A549 (cell line): ENCODE measurements around the gene POLH. TPM values are rescaled to one million over a fixed set of nuclear protein-coding genes. Genes with fewer than 3 reads are reported as not detected.

ENCODE experiments used
- ATAC-seq, 2 experiments: fragments of 200-7000 bp in 1 of 2; fragments of >200 bp in 1 of 2; cut with Nextera tagmentation in 1 of 2; cut with Tn5 transposase in 1 of 2; 3 replicates each; pipeline versions ENCODE4 v1.8.0 to v1.9.1; 2018 to 2020; ENCODE audit warnings: mild to moderate bottlenecking in 1 of 2, moderate library complexity in 1 of 2
- CTCF ChIA-PET: fragments of 300-600 bp; sonication (Branson Sonifier 250); formaldehyde crosslinking; extraction: SDS; loops from one replicate; lab custom pipeline; 2021; ENCODE audit warnings: antibody characterized with exemption, inconsistent platforms; lab: Yijun Ruan, JAX
- POLR2A ChIA-PET: fragments of 350-600 bp; formaldehyde crosslinking; extraction: SDS; loops from one replicate; lab custom pipeline; 2021; ENCODE audit warnings: antibody characterized with exemption, inconsistent platforms; lab: Yijun Ruan, JAX
- DNase-seq, 2 experiments: peaks; one replicate each; pipeline versions ENCODE4 v3.0.0 to v3.0.0-alpha.2; 2011 to 2016; ENCODE audit warnings: low read depth in 1 of 2, low spot score in 1 of 2
- FAIRE-seq: peaks from 2 replicates; lab custom pipeline; 2011; peaks lifted over from hg19 to GRCh38; lab: Jason Lieb, UNC
- H3K27ac ChIP-seq, 2 experiments: fragments of >200 bp; sonication (Bioruptor Twin); formaldehyde crosslinking; 3 replicates each; pipeline ENCODE4 v1.5.1; 2016 to 2017
- H3K4me1 ChIP-seq: fragments of >200 bp; sonication (Bioruptor Twin); formaldehyde crosslinking; 3 replicates; pipeline ENCODE4 v1.6.1; 2016
- H3K4me2 ChIP-seq: fragments of >200 bp; sonication (Bioruptor Twin); formaldehyde crosslinking; 3 replicates; pipeline ENCODE4 v1.6.1; 2016
- H3K4me3 ChIP-seq: fragments of >200 bp; sonication (Bioruptor Twin); formaldehyde crosslinking; 3 replicates; pipeline ENCODE4 v1.5.1; 2016
- H3K9me3 ChIP-seq: fragments of >200 bp; sonication (Bioruptor Twin); formaldehyde crosslinking; 3 replicates; pipeline ENCODE4 v1.6.1; 2016
- ATOH8 ChIP-seq: fragments of 250-450 bp; sonication (Bioruptor Pico); IDR thresholded peaks from 2 replicates; pipeline ENCODE4 v1.5.0; 2020; ENCODE audit warnings: low read depth, mild to moderate bottlenecking, moderate library complexity
- BHLHE40 ChIP-seq: IDR thresholded peaks from 2 replicates; pipeline ENCODE4 v1.6.1; 2012; ENCODE audit warnings: low read depth, low read length, inconsistent platforms
- CBX2 ChIP-seq: fragments of 200-600 bp; sonication (generic); IDR thresholded peaks from 2 replicates; pipeline ENCODE4 v1.6.1; 2016; ENCODE audit warnings: low read depth, mild to moderate bottlenecking, borderline replicate concordance
- CHD2 ChIP-seq: fragments of 150-350 bp; IDR thresholded peaks from 2 replicates; pipeline ENCODE4 v1.6.1; 2014; ENCODE audit warnings: low read length; ENCODE audit not compliant: partially characterized antibody
- E2F6 ChIP-seq: IDR thresholded peaks from 2 replicates; pipeline ENCODE4 v1.6.1; 2012; ENCODE audit warnings: low read depth, borderline replicate concordance
- EP300 ChIP-seq, 2 experiments: fragments of >200 bp; sonication (Bioruptor Twin); formaldehyde crosslinking; IDR thresholded peaks; 2 replicates in 1 of 2; 3 replicates in 1 of 2; pipeline ENCODE4 v1.6.1; 2016 to 2017
- FOSL2 ChIP-seq, 2 experiments: fragments of 450-650 bp in 1 of 2; fragments of >200 bp in 1 of 2; sonication (Bioruptor Twin) in 1 of 2; formaldehyde crosslinking; IDR thresholded peaks; 2 replicates each; pipeline versions ENCODE4 v1.5.0 to v1.6.1; 2016 to 2020; ENCODE audit warnings: mild to moderate bottlenecking in 1 of 2, moderate library complexity in 1 of 2
- HDAC2 ChIP-seq: fragments of 200-600 bp; sonication (generic); IDR thresholded peaks from 2 replicates; pipeline ENCODE4 v1.6.1; 2016
- HOXA7 ChIP-seq: fragments of 250-450 bp; sonication (Bioruptor Pico); IDR thresholded peaks from 2 replicates; pipeline ENCODE4 v1.5.0; 2020; ENCODE audit warnings: mild to moderate bottlenecking, moderate library complexity
- KDM1A ChIP-seq: fragments of 200-600 bp; sonication (generic); IDR thresholded peaks from 2 replicates; pipeline ENCODE4 v1.6.1; 2016; ENCODE audit warnings: low read depth, mild to moderate bottlenecking
- MAFK ChIP-seq: fragments of 450-650 bp; IDR thresholded peaks from 2 replicates; pipeline ENCODE4 v1.6.1; 2014; ENCODE audit not compliant: partially characterized antibody
- MYC ChIP-seq: IDR thresholded peaks from 2 replicates; pipeline ENCODE4 v1.6.1; 2012; ENCODE audit warnings: mild to moderate bottlenecking, inconsistent platforms, low read length, improper control_type of control experiment, borderline replicate concordance
- NFE2L2 ChIP-seq: fragments of 150-350 bp; conservative IDR thresholded peaks from 2 replicates; pipeline ENCODE4 v1.6.1; 2014; ENCODE audit warnings: low read length
- PBX3 ChIP-seq: IDR thresholded peaks from 2 replicates; pipeline ENCODE4 v1.6.1; 2012
- POLR2A ChIP-seq: IDR thresholded peaks from 2 replicates; pipeline ENCODE4 v1.6.1; 2012; ENCODE audit warnings: mild to moderate bottlenecking, low read length
- RAD21 ChIP-seq, 2 experiments: fragments of >200 bp in 1 of 2; sonication (Bioruptor Twin) in 1 of 2; formaldehyde crosslinking in 1 of 2; IDR thresholded peaks in 1 of 2; conservative IDR thresholded peaks in 1 of 2; 2 replicates in 1 of 2; 3 replicates in 1 of 2; pipeline ENCODE4 v1.6.1; 2012 to 2018; ENCODE audit warnings: inconsistent platforms in 1 of 2
- RARB ChIP-seq: fragments of 250-450 bp; sonication (Bioruptor Pico); IDR thresholded peaks from 2 replicates; pipeline ENCODE4 v1.8.0; 2021; ENCODE audit warnings: mild to moderate bottlenecking, moderate library complexity
- RCOR1 ChIP-seq: fragments of 150-350 bp; IDR thresholded peaks from 2 replicates; pipeline ENCODE4 v1.6.1; 2014; ENCODE audit warnings: antibody characterized with exemption, low read length, low read depth
- RFX5 ChIP-seq: fragments of 450-650 bp; IDR thresholded peaks from 2 replicates; pipeline ENCODE4 v1.7.1; 2014; ENCODE audit warnings: antibody characterized with exemption, mild to moderate bottlenecking, moderate library complexity
- SMC3 ChIP-seq: fragments of >200 bp; sonication (Bioruptor Twin); formaldehyde crosslinking; IDR thresholded peaks from 3 replicates; pipeline ENCODE4 v1.6.1; 2018; ENCODE audit warnings: inconsistent platforms
- SREBF2 ChIP-seq: fragments of 450-650 bp; IDR thresholded peaks from 2 replicates; pipeline ENCODE4 v1.6.1; 2014; ENCODE audit warnings: mild to moderate bottlenecking, moderate library complexity
- TP53 ChIP-seq: fragments of 250-450 bp; sonication (Bioruptor Pico); IDR thresholded peaks from 2 replicates; pipeline ENCODE4 v1.5.0; 2021; ENCODE audit warnings: mild to moderate bottlenecking, moderate library complexity
- ZFP36 ChIP-seq: fragments of 450-650 bp; IDR thresholded peaks from 2 replicates; pipeline ENCODE4 v1.6.1; 2014; ENCODE audit warnings: borderline replicate concordance; ENCODE audit not compliant: partially characterized antibody
- ZNF302 ChIP-seq: fragments of 250-450 bp; sonication (Bioruptor Pico); IDR thresholded peaks from 2 replicates; pipeline ENCODE4 v1.9.0; 2021; ENCODE audit warnings: inconsistent platforms, mild to moderate bottlenecking, moderate library complexity
- WGBS: methylation state at CpG from one replicate; pipeline ENCODE4 v1.1.6; 2017; ENCODE audit errors: missing lambda C conversion rate; 5-methylcytosine and 5-hydroxymethylcytosine counted together
- polyA plus RNA-seq, 4 experiments: library from polyadenylated mRNA; depleted of rRNA in 3 of 4; stranded (reverse); fragments of >200 nt; fragmentation: RNase III in 1 of 4; extraction: RNeasy Plus Mini Kit Qiagen cat#74134 plus additional on column Dnase treatment in 1 of 4; gene quantifications; 2 replicates in 3 of 4; 3 replicates in 1 of 4; pipeline ENCODE4 v1.2.3, GENCODE V29; 2011 to 2017

Gene POLH
- polyA plus RNA-seq, 2 of the 4 experiments (the other 2 are of a cell fraction), result 7.0 to 14.4 TPM

- POLR2A ChIA-PET, result no interaction called here
- ATAC-seq (no peak), FAIRE-seq (no peak), DNase-seq (no peak)
- H3K4me1 ChIP-seq, result peaks cover 11% of the 10 kb centered on the region
- no peaks in the 10 kb centered on the region for H3K9me3 ChIP-seq
- H3K4me2 ChIP-seq, result no peak overlapping the region
- CTCF ChIA-PET, result interaction anchor here (1.3 to 1.9 kb wide), 4 partner anchors 10 to 439 kb away, joined by 3 to 7 read pairs (median 4); partner anchors contain the start of gene VEGFA
- 96% methylated on average over 18 of the region's 21 CpGs for WGBS
- H3K4me3 ChIP-seq, result no peak overlapping the region
- no peak for TF ChIP-seq SREBF2
- TF ChIP-seq HDAC2, result no peak
- TF ChIP-seq POLR2A, result no peak
- TF ChIP-seq RAD21 (conservative IDR thresholded peaks at IDR 0.05 in 1 of 2, IDR thresholded peaks at IDR 0.05 in 1 of 2), result no peak
- no peak for TF ChIP-seq RFX5
- TF ChIP-seq MYC, result no peak
- TF ChIP-seq NFE2L2, result no peak
- no peak for TF ChIP-seq RCOR1
- no peak for TF ChIP-seq ZNF302
- no peak for TF ChIP-seq CBX2
- no peak for TF ChIP-seq MAFK
- no peak for TF ChIP-seq SMC3
- no peak for TF ChIP-seq KDM1A
- no peak for TF ChIP-seq TP53 (CRISPR knock-in tag)
- no peak for TF ChIP-seq E2F6
- TF ChIP-seq FOSL2 (IDR thresholded peaks at IDR 0.05), result no peak
- no peak for TF ChIP-seq FOSL2 (CRISPR knock-in tag; IDR thresholded peaks at IDR 0.05)
- H3K27ac ChIP-seq, result no peak overlapping the region
These were observed 64.2 kb downstream of the POLH start for GRCh38 chr6:43639984-43640800.

GRCh38 chr6:43644940-43645612 lies 69.1 kb downstream of the POLH start, which contains the start of gene RSPH9:
TSS of gene RSPH9 (plus strand) at chr6:43645036. CDS start at chr6:43645099, 63 bp downstream.
- peak in 1 of 2 experiments; percentile 66 for DNase-seq
- Histone ChIP-seq H3K9me3 (no peaks in the 10 kb centered on the region), H3K4me2 (peak within 1 kb of the TSS; percentile 65), H3K27ac (peak within 1 kb of the TSS; percentile 11 to 78; a peak in 4 of 6 replicates), H3K4me1 (no peaks in the 10 kb centered on the region)
- POLR2A ChIA-PET, result interaction anchor here (1.9 to 2.6 kb wide), 2 partner anchors 9 to 15 kb away, joined by 10 to 13 read pairs; partner anchors contain the start of genes GTPBP2 and MAD2L1BP
- peak; percentile 89 to 91 for ATAC-seq
- FAIRE-seq, result no peak
- TF ChIP-seq ZFP36, result no peak
- TF ChIP-seq PBX3, result no peak
- no peak for TF ChIP-seq CHD2
- no peak for TF ChIP-seq CBX2
- TF ChIP-seq POLR2A, result no peak
- no peak for TF ChIP-seq BHLHE40
- TF ChIP-seq RARB (CRISPR knock-in tag), result no peak
- no peak for TF ChIP-seq HOXA7 (CRISPR knock-in tag)
- no peak for TF ChIP-seq EP300 (IDR thresholded peaks at IDR 0.05)
- no peak for TF ChIP-seq ATOH8 (CRISPR knock-in tag)
- TF ChIP-seq, all 56 proteins: peak for 0
- CTCF ChIA-PET, result interaction anchor here (1.2 to 5.1 kb wide), 3 partner anchors 12 to 25 kb away, joined by 3 to 24 read pairs (median 4); no protein-coding TSS in a partner anchor
- H3K4me3 ChIP-seq, result peak within 1 kb of the TSS; percentile 43
- WGBS, result 53% methylated on average over 28 of the region's 52 CpGs
